ENCODE data around the gene DIDO1.

GRCh38 chr20:62838128-62838891 lies 88.0 kb downstream of the DIDO1 start:
- TF ChIP-seq CTCF (IDR thresholded peaks at IDR 0.05) (no peak), POLR2A (IDR thresholded peaks at IDR 0.05) (no peak)
